Measurements from ENCODE around the gene C16orf78.

DNA sequence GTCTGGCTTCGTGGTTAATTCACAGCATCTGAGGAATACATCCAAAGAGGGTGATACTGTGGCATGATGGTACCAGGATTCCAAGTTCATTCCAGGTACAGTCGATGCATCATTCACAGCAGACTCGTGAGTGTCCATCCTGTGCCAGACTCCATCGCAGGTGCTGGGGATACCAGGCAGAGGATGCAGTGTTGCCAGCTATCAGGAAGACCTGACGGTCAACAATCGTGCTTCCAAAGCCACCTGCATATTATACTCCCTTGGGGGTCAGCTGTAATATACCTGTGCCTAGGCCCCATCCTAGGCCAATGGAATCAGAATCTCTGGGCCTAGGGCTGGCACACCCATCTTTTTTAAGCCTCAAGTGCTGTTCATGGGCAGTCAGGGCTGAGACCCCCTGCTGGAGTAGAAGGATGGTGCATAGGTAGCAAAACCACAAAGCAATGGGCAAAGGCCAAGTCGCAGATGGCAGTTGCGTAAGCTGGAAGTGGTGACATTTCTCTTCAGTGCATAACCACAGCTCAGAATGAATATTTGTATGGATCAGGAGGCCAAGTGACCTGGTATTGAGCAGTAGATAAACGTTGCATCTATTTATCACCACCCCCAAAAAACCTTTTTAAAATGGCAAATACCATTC, 42.9 kb upstream of the C16orf78 start:
- TF ChIP-seq, protein P1, sequence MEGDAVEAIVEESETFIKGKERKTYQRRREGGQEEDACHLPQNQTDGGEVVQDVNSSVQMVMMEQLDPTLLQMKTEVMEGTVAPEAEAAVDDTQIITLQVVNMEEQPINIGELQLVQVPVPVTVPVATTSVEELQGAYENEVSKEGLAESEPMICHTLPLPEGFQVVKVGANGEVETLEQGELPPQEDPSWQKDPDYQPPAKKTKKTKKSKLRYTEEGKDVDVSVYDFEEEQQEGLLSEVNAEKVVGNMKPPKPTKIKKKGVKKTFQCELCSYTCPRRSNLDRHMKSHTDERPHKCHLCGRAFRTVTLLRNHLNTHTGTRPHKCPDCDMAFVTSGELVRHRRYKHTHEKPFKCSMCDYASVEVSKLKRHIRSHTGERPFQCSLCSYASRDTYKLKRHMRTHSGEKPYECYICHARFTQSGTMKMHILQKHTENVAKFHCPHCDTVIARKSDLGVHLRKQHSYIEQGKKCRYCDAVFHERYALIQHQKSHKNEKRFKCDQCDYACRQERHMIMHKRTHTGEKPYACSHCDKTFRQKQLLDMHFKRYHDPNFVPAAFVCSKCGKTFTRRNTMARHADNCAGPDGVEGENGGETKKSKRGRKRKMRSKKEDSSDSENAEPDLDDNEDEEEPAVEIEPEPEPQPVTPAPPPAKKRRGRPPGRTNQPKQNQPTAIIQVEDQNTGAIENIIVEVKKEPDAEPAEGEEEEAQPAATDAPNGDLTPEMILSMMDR (IDR thresholded peaks at IDR 0.05; ENCODE audit: insufficient read depth, low read depth, low read length): no peak
- no peak for TF ChIP-seq EZH2 (IDR thresholded peaks at IDR 0.05; ENCODE audit: insufficient read depth, low read length)
